ENCODE data around the gene SORBS2.
"Not testable (repeated sequence)": the region's sequence is repeated elsewhere in the genome, so short reads cannot be mapped to it uniquely, and the experiment has no call there.

The SORBS2 gene

DNA sequence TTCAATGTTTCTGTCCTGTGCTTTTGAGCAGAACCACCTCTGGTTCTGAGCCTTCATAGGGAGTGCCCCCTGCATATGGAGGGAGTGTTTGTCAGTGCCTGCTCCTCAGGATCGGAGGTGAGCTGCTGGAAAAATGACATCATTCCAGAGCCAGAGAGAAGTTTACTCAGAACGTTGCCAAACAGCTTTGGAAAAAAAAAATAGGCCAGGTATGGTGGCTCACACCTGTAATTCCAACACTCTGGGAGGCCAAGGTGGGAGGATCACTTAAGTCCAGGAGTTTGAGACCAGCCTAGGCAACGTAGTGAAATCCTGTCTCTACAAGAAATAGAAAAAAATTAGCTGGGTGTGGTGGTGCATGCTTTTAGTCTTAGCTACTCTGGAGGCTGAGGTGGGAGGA, 249.5 kb downstream of the SORBS2 start:
- no peak overlapping the region for H3K27ac ChIP-seq
- no peak for TF ChIP-seq ZFX (IDR thresholded peaks at IDR 0.05; ENCODE audit: borderline replicate concordance)
- TF ChIP-seq, protein P1, sequence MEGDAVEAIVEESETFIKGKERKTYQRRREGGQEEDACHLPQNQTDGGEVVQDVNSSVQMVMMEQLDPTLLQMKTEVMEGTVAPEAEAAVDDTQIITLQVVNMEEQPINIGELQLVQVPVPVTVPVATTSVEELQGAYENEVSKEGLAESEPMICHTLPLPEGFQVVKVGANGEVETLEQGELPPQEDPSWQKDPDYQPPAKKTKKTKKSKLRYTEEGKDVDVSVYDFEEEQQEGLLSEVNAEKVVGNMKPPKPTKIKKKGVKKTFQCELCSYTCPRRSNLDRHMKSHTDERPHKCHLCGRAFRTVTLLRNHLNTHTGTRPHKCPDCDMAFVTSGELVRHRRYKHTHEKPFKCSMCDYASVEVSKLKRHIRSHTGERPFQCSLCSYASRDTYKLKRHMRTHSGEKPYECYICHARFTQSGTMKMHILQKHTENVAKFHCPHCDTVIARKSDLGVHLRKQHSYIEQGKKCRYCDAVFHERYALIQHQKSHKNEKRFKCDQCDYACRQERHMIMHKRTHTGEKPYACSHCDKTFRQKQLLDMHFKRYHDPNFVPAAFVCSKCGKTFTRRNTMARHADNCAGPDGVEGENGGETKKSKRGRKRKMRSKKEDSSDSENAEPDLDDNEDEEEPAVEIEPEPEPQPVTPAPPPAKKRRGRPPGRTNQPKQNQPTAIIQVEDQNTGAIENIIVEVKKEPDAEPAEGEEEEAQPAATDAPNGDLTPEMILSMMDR (IDR thresholded peaks at IDR 0.05), result no peak

- H3K27ac ChIP-seq, result no peak overlapping the region
- TF ChIP-seq ZFX (IDR thresholded peaks at IDR 0.05; ENCODE audit: borderline replicate concordance), result no peak
- TF ChIP-seq, protein P1 (IDR thresholded peaks at IDR 0.05), result no peak
These were observed 251.7 kb downstream of the SORBS2 start for GRCh38 chr4:185560316-185560715.

- no peak overlapping the region for H3K27ac ChIP-seq
- TF ChIP-seq, protein P1 (IDR thresholded peaks at IDR 0.05), result no peak
- TF ChIP-seq ZFX (IDR thresholded peaks at IDR 0.05; ENCODE audit: borderline replicate concordance), result no peak
These were observed 252.1 kb downstream of the SORBS2 start for GRCh38 chr4:185559915-185560281.

DNA sequence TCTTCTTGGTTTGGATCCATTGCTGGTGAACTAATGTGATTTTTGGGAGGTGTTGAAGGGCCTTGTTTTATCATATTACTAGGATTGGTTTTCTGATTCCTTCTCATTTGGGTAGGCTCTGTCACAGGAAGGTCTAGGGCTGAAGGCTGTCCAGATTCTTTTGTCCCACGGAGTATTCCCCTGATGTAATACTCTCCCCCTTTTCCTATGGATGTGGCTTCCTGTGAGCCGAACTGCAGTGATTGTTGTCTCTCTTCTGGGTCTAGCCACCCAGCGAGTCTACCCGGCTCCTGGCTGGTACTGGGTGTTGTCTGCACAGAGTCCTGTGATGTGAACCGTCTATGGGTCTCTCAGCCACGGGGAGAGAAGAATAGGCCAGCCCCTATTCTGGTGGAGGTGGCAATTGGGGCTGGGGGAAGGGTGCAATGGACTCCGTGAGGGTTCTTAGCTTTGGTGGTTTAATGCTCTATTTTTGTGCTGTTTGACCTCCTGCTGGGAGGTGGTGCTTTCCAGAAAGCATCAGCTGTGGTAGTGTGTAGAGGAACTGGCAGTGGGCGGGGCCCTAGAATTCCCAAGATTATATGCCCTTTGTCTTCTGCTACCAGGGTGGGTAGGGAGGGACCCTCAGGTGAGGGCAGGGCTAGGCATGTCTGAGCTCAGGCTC, 252.6 kb downstream of the SORBS2 start:
- H3K27ac ChIP-seq, result not testable (repeated sequence)

- H3K27ac ChIP-seq, result no peak overlapping the region
- TF ChIP-seq, protein P1 (IDR thresholded peaks at IDR 0.05), result no peak
- TF ChIP-seq ZFX (IDR thresholded peaks at IDR 0.05; ENCODE audit: borderline replicate concordance), result no peak
These were observed 257.4 kb downstream of the SORBS2 start for GRCh38 chr4:185554365-185555126.

- no peak for TF ChIP-seq ZFX (IDR thresholded peaks at IDR 0.05; ENCODE audit: borderline replicate concordance)
- TF ChIP-seq, protein P1 (IDR thresholded peaks at IDR 0.05), result no peak
- no peak overlapping the region for H3K27ac ChIP-seq
These were observed 259.7 kb downstream of the SORBS2 start for GRCh38 chr4:185552254-185552653.

DNA sequence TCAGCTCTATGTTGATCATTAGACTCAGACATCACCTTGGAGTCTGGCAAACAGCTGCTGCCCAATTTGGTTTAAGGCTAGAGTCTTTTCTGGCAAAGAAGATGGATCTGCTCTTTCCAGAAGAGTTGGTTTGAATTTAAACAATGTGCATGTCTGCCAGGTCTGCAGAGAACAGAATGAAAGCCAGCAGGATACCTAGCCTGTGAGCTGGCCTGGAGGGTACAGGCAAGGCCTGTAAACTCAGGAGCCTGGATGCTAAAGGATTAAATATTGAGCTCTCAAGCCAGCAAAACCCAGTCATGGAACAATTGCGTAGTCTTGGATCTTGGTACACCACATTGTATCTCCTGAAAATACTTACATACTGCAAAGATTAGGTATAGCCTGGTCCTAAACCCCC, 261.1 kb downstream of the SORBS2 start:
- no peak overlapping the region for H3K27ac ChIP-seq
- TF ChIP-seq ZFX (IDR thresholded peaks at IDR 0.05; ENCODE audit: borderline replicate concordance), result no peak
- TF ChIP-seq, protein P1 (IDR thresholded peaks at IDR 0.05), result no peak
